MM.1S (cell line): ENCODE measurements around the gene NFATC1.

Experiments used
- EZH2 ChIP-seq: fragments of 300-600 bp; sonication (generic); optimal IDR thresholded peaks from 2 replicates; pipeline ENCODE3; 2017; ENCODE audit warnings: low read depth, mild to moderate bottlenecking, antibody characterized with exemption, low read length, mixed read lengths
- EZH2phosphoT487 ChIP-seq: fragments of 300-600 bp; sonication (generic); IDR thresholded peaks from 2 replicates; pipeline ENCODE4 v1.6.1; 2018; ENCODE audit warnings: antibody characterized with exemption, low read length
- TF ChIP-seq, protein P1 (sequence below): fragments of 300-600 bp; sonication (generic); IDR thresholded peaks from 2 replicates; pipeline ENCODE4 v1.5.1; 2016; ENCODE audit warnings: antibody characterized with exemption, low read length, mixed read lengths

DNA sequence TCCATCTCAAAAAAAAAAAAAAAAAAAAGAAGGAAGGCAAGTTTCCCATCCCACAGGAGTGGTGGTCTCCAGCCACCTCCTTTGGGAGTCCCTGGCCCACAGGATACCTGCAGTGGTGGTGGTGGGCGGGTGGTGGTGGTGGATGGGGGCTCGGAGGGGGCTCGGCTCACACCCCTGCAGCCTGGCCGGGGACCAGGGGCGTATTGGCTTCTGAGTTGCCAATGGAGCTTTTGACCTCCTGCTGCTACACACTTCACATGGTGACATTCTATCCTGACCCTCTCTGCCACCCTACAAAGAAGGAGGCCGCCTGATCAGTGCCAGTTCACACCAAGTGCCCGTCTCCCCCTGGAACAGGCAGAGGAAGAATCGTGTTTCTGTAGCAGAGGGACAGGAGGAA is 119.6 kb downstream of the NFATC1 start:
- TF ChIP-seq, protein P1, sequence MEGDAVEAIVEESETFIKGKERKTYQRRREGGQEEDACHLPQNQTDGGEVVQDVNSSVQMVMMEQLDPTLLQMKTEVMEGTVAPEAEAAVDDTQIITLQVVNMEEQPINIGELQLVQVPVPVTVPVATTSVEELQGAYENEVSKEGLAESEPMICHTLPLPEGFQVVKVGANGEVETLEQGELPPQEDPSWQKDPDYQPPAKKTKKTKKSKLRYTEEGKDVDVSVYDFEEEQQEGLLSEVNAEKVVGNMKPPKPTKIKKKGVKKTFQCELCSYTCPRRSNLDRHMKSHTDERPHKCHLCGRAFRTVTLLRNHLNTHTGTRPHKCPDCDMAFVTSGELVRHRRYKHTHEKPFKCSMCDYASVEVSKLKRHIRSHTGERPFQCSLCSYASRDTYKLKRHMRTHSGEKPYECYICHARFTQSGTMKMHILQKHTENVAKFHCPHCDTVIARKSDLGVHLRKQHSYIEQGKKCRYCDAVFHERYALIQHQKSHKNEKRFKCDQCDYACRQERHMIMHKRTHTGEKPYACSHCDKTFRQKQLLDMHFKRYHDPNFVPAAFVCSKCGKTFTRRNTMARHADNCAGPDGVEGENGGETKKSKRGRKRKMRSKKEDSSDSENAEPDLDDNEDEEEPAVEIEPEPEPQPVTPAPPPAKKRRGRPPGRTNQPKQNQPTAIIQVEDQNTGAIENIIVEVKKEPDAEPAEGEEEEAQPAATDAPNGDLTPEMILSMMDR: no peak
- TF ChIP-seq EZH2: no peak
- no peak for TF ChIP-seq EZH2phosphoT487
